ENCODE data around the gene BCL2A1.
"Not testable (repeated sequence)": the region's sequence is repeated elsewhere in the genome, so short reads cannot be mapped to it uniquely, and the experiment has no call there.

DNA sequence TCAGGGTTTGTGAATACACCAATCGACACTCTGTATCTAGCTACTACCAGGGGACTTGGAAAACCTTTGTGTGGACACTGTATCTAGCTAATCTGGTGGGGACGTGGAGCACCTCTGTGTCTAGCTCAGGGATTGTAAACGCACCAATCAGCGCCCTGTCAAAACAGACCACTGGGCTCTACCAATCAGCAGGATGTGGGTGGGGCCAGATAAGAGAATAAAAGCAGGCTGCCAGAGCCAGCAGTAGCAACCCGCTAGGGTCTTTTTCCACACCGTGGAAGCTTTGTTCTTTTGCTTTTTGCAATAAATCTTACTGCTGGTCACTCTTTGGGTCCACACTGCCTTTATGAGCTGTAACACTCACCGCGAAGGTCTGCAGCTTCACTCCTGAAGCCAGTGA lies 46.1 kb upstream of the BCL2A1 start:
- TF ChIP-seq, protein P1, sequence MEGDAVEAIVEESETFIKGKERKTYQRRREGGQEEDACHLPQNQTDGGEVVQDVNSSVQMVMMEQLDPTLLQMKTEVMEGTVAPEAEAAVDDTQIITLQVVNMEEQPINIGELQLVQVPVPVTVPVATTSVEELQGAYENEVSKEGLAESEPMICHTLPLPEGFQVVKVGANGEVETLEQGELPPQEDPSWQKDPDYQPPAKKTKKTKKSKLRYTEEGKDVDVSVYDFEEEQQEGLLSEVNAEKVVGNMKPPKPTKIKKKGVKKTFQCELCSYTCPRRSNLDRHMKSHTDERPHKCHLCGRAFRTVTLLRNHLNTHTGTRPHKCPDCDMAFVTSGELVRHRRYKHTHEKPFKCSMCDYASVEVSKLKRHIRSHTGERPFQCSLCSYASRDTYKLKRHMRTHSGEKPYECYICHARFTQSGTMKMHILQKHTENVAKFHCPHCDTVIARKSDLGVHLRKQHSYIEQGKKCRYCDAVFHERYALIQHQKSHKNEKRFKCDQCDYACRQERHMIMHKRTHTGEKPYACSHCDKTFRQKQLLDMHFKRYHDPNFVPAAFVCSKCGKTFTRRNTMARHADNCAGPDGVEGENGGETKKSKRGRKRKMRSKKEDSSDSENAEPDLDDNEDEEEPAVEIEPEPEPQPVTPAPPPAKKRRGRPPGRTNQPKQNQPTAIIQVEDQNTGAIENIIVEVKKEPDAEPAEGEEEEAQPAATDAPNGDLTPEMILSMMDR (IDR thresholded peaks at IDR 0.05; ENCODE audit: low read depth, low read length) = not testable (repeated sequence)
- TF ChIP-seq, protein P2, sequence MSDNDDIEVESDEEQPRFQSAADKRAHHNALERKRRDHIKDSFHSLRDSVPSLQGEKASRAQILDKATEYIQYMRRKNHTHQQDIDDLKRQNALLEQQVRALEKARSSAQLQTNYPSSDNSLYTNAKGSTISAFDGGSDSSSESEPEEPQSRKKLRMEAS (IDR thresholded peaks at IDR 0.05; ENCODE audit: low read depth, low read length) = not testable (repeated sequence)
- TF ChIP-seq POLR2A (IDR thresholded peaks at IDR 0.05; ENCODE audit: extremely low read depth, insufficient read length); MYC (IDR thresholded peaks at IDR 0.05; ENCODE audit: low read depth, low read length): not testable (repeated sequence)

Data from NB4 (cell line).